Measurements from ENCODE around the gene TERT. TPM values are rescaled to one million over a fixed set of nuclear protein-coding genes. Genes with fewer than 3 reads are reported as not detected.

The TERT gene
- total RNA-seq, 2 donors from 2014 or later: not detected

GRCh38 chr5:1320436-1321344, 25.8 kb upstream of the TERT start:
- DNase-seq (no peak), ATAC-seq (no peak)
- TF ChIP-seq POLR2A (IDR thresholded peaks at IDR 0.05) (no peak), CTCF (IDR thresholded peaks at IDR 0.05) (no peak)
- Histone ChIP-seq H3K36me3 (replicated peaks in 1 of 2; ENCODE audit: insufficient read depth in 1 of 2, low read depth in 2 of 2) (peaks cover 0 to 47% of the 10 kb centered on the region in 2 donors), H3K4me3 (no peak overlapping the region), H3K27me3 (no peaks in the 10 kb centered on the region), H3K9me3 (no peaks in the 10 kb centered on the region), H3K27ac (no peak overlapping the region), H3K4me1 (peaks cover 12% of the 10 kb centered on the region)
- intact Hi-C loops (cut with DNase I): no loop called here
- WGBS, 2 donors: 88 to 93% methylated on average over 30 to 36 of the region's 36 CpGs

- DNase-seq (no peak), ATAC-seq (no peak)
- Histone ChIP-seq H3K36me3 (replicated peaks in 1 of 2; ENCODE audit: insufficient read depth in 1 of 2, low read depth in 2 of 2) (peaks cover 0 to 44% of the 10 kb centered on the region in 2 donors), H3K27ac (no peak overlapping the region), H3K9me3 (no peaks in the 10 kb centered on the region), H3K4me3 (no peak overlapping the region), H3K4me1 (peaks cover 21% of the 10 kb centered on the region), H3K27me3 (no peaks in the 10 kb centered on the region)
- intact Hi-C loops (cut with DNase I): no loop called here
- 86 to 92% methylated on average over 19 of the region's 21 CpGs for WGBS, 2 donors
- TF ChIP-seq POLR2A (IDR thresholded peaks at IDR 0.05) (no peak), CTCF (IDR thresholded peaks at IDR 0.05) (no peak)
Measured at GRCh38 chr5:1319436-1320256, 24.8 kb upstream of the TERT start.

DNA sequence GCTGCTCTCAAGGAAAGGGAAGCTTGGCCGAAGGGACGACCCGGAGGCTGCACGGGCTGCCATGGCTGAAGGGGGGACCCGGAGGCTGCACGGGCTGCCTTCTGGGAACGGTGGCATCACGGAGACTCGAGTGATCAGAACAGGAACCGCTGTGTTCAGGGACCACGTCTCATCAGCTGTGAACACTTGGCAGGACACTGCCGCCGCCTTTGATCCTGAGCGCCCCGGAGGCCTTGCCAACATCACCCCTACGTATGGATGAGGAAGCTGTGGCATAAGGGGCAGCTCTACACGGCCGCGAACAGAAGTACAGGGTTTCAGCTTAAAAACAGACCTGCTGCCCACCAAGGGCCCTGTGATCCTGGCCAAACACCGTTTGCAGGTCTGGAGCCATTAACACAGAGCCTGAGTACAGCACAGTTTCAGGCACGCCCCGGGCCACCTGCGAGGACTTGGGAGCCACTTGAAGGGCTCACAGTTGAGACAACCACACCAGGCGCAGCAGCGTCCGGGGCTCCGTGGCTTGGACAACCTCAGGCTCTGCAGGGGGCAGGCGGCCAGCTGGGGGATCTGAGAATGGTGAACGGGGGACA, 23.9 kb upstream of the TERT start:
- 87 to 90% methylated on average over 12 to 29 of the region's 29 CpGs for WGBS, 2 donors
- Histone ChIP-seq H3K9me3 (no peaks in the 10 kb centered on the region), H3K4me3 (no peak overlapping the region), H3K27ac (no peak overlapping the region), H3K27me3 (no peaks in the 10 kb centered on the region), H3K4me1 (peaks cover 21% of the 10 kb centered on the region), H3K36me3 (replicated peaks in 1 of 2; ENCODE audit: insufficient read depth in 1 of 2, low read depth in 2 of 2) (peaks cover 0 to 37% of the 10 kb centered on the region in 2 donors)
- TF ChIP-seq CTCF (IDR thresholded peaks at IDR 0.05) (no peak), POLR2A (IDR thresholded peaks at IDR 0.05) (no peak)
- DNase-seq: peak in 1 of 4 donors; percentile 9
- intact Hi-C loops (cut with DNase I): no loop called here
- ATAC-seq: no peak

GRCh38 chr5:1317921-1318565, 23.2 kb upstream of the TERT start:
- TF ChIP-seq POLR2A (IDR thresholded peaks at IDR 0.05): no peak
- no peak for TF ChIP-seq CTCF (IDR thresholded peaks at IDR 0.05)
- H3K9me3 ChIP-seq: no peaks in the 10 kb centered on the region
- H3K36me3 ChIP-seq (replicated peaks in 1 of 2; ENCODE audit: insufficient read depth in 1 of 2, low read depth in 2 of 2): peaks cover 0 to 35% of the 10 kb centered on the region in 2 donors
- no peaks in the 10 kb centered on the region for H3K27me3 ChIP-seq
- H3K4me1 ChIP-seq: peaks cover 21% of the 10 kb centered on the region
- H3K27ac ChIP-seq: no peak overlapping the region
- no peak overlapping the region for H3K4me3 ChIP-seq
- intact Hi-C loops (cut with DNase I): no loop called here
- 92 to 93% methylated on average over 26 of the region's 26 CpGs for WGBS, 2 donors
- ATAC-seq: no peak
- DNase-seq: peak in 1 of 4 donors; percentile 9

Data from body of pancreas (tissue), 4 donors.